ENCODE measurements around the gene ADGRA1.

GRCh38 chr10:133102415-133103095, 14.8 kb downstream of the ADGRA1 start:
- no peak for TF ChIP-seq CTCF (IDR thresholded peaks at IDR 0.05; ENCODE audit: extremely low read depth in 1 of 2, insufficient read depth in 1 of 2, low read depth in 1 of 2, low read length in 2 of 2)
- TF ChIP-seq POLR2A (IDR thresholded peaks at IDR 0.05; ENCODE audit: low read depth, low read length), result no peak
- TF ChIP-seq MAX (IDR thresholded peaks at IDR 0.05; ENCODE audit: insufficient read depth, insufficient read length), result no peak
- TF ChIP-seq POLR2AphosphoS5 (IDR thresholded peaks at IDR 0.05; ENCODE audit: insufficient read depth, low read depth, low read length), result no peak
- no peak for TF ChIP-seq EZH2 (IDR thresholded peaks at IDR 0.05; ENCODE audit: borderline replicate concordance, low read depth, low read length, severe bottlenecking)
- TF ChIP-seq GATA2 (IDR thresholded peaks at IDR 0.05; ENCODE audit: insufficient read depth, insufficient read length, low read depth, low read length), result no peak
